H9 (cell line): ENCODE results near the gene CARM1. TPM values are rescaled to one million over a fixed set of nuclear protein-coding genes. Genes with fewer than 3 reads are reported as not detected.

Experiments used
- DNase-seq: peaks from one replicate; pipeline ENCODE4 v3.0.0-alpha.2; 2017
- H2AFZ ChIP-seq: one replicate; pipeline ENCODE4 v1.6.1; 2013; ENCODE audit warnings: mild to moderate bottlenecking, low read length, control low read depth, moderate library complexity
- H2AK5ac ChIP-seq: 2 replicates; pipeline ENCODE4 v1.6.1; 2013; ENCODE audit warnings: low read length, control low read depth, mixed read lengths; ENCODE audit not compliant: insufficient read length
- H2BK120ac ChIP-seq: one replicate; pipeline ENCODE4 v1.6.1; 2013; ENCODE audit warnings: low read depth, mild to moderate bottlenecking, low read length, control low read depth, inconsistent platforms; ENCODE audit not compliant: poor library complexity, severe bottlenecking
- H2BK12ac ChIP-seq: 2 replicates; pipeline ENCODE4 v1.6.1; 2013; ENCODE audit warnings: low read length, control low read depth, mixed read lengths, low read depth; ENCODE audit not compliant: insufficient read length
- H2BK15ac ChIP-seq: 2 replicates; pipeline ENCODE4 v1.6.1; 2013; ENCODE audit warnings: low read depth, low read length, control low read depth
- H2BK20ac ChIP-seq: one replicate; pipeline ENCODE4 v1.6.1; 2013; ENCODE audit warnings: low read depth, mild to moderate bottlenecking, low read length, control low read depth, inconsistent platforms; ENCODE audit not compliant: poor library complexity, severe bottlenecking
- H2BK5ac ChIP-seq: 2 replicates; pipeline ENCODE4 v1.6.1; 2013; ENCODE audit warnings: low read length, control low read depth, mixed read lengths; ENCODE audit not compliant: insufficient read length
- H3K14ac ChIP-seq: 2 replicates; pipeline ENCODE4 v1.6.1; 2013; ENCODE audit warnings: low read length, control low read depth; ENCODE audit not compliant: insufficient read depth
- H3K18ac ChIP-seq: 2 replicates; pipeline ENCODE4 v1.6.1; 2013; ENCODE audit warnings: low read depth, mild to moderate bottlenecking, mixed read lengths, low read length, control low read depth; ENCODE audit not compliant: insufficient read length
- H3K23ac ChIP-seq: 2 replicates; pipeline ENCODE4 v1.6.1; 2013; ENCODE audit warnings: low read length, control low read depth, mixed read lengths, low read depth; ENCODE audit not compliant: insufficient read length
- H3K23me2 ChIP-seq: 2 replicates; pipeline ENCODE4 v1.6.1; 2013; ENCODE audit warnings: low read depth, mild to moderate bottlenecking, mixed read lengths, low read length, control low read depth; ENCODE audit not compliant: insufficient read length, poor library complexity, severe bottlenecking
- H3K27ac ChIP-seq: 2 replicates; pipeline ENCODE4 v1.5.1; 2013; ENCODE audit warnings: low read length, control low read depth, mixed read lengths, low read depth; ENCODE audit not compliant: insufficient read length
- H3K27me3 ChIP-seq: 2 replicates; pipeline ENCODE4 v1.6.1; 2013; ENCODE audit warnings: low read length, control low read depth, inconsistent platforms; ENCODE audit not compliant: insufficient read depth
- H3K4ac ChIP-seq: 2 replicates; pipeline ENCODE4 v1.6.1; 2013; ENCODE audit warnings: low read depth, mild to moderate bottlenecking, control low read depth, inconsistent platforms, low read length, moderate library complexity
- H3K4me1 ChIP-seq: 2 replicates; pipeline ENCODE4 v1.6.1; 2013; ENCODE audit warnings: low read length, control low read depth, inconsistent platforms; ENCODE audit not compliant: insufficient read depth
- H3K4me2 ChIP-seq: 2 replicates; pipeline ENCODE4 v1.6.1; 2013; ENCODE audit warnings: low read length, control low read depth, mixed read lengths; ENCODE audit not compliant: insufficient read length, insufficient read depth
- H3K56ac ChIP-seq: 2 replicates; pipeline ENCODE4 v1.6.1; 2013; ENCODE audit warnings: low read depth, mild to moderate bottlenecking, mixed read lengths, low read length, control low read depth; ENCODE audit not compliant: insufficient read length
- H3K79me1 ChIP-seq: 2 replicates; pipeline ENCODE4 v1.6.1; 2013; ENCODE audit warnings: low read depth, mild to moderate bottlenecking, moderate library complexity, low read length, control low read depth, inconsistent platforms; ENCODE audit not compliant: insufficient read depth, poor library complexity, severe bottlenecking
- H3K79me2 ChIP-seq: 2 replicates; pipeline ENCODE4 v1.6.1; 2013; ENCODE audit warnings: low read length, control low read depth, inconsistent platforms; ENCODE audit not compliant: insufficient read depth
- H3K9ac ChIP-seq: 2 replicates; pipeline ENCODE4 v1.6.1; 2013; ENCODE audit warnings: low read length, control low read depth, mixed read lengths; ENCODE audit not compliant: insufficient read length; ENCODE audit errors: extremely low read depth
- H3K9me3 ChIP-seq: one replicate; pipeline ENCODE4 v1.6.1; 2013; ENCODE audit warnings: low read depth, low read length, inconsistent platforms; ENCODE audit not compliant: control insufficient read depth
- H3T11ph ChIP-seq: one replicate; pipeline ENCODE4 v1.6.1; 2013; ENCODE audit warnings: mild to moderate bottlenecking, low read length, control low read depth, inconsistent platforms
- H4K20me1 ChIP-seq: one replicate; pipeline ENCODE4 v1.6.1; 2013; ENCODE audit not compliant: control insufficient read depth, insufficient read length, insufficient read depth
- H4K5ac ChIP-seq: 2 replicates; pipeline ENCODE4 v1.6.1; 2013; ENCODE audit warnings: low read depth, mild to moderate bottlenecking, mixed read lengths, low read length, control low read depth; ENCODE audit not compliant: insufficient read length
- H4K8ac ChIP-seq: replicated peaks from 2 replicates; pipeline ENCODE4 v1.6.1; 2013; ENCODE audit warnings: low read length, control low read depth, mixed read lengths, low read depth; ENCODE audit not compliant: insufficient read length
- H4K91ac ChIP-seq: 2 replicates; pipeline ENCODE4 v1.6.1; 2013; ENCODE audit warnings: low read depth, mild to moderate bottlenecking, moderate library complexity, mixed read lengths, low read length, control low read depth; ENCODE audit not compliant: insufficient read length
- H3K27ac Mint-ChIP-seq, 3 experiments: 2 replicates in 2 of 3; 3 replicates in 1 of 3; pipeline ENCODE4 v1.8.0; 2020 to 2021; ENCODE audit warnings: mixed read lengths in 3 of 3, mild to moderate bottlenecking in 1 of 3, moderate library complexity in 1 of 3
- H3K27me3 Mint-ChIP-seq: 2 replicates; pipeline ENCODE4 v1.8.0; 2021; ENCODE audit warnings: low read depth, mild to moderate bottlenecking, moderate library complexity, mixed read lengths
- H3K36me3 Mint-ChIP-seq, 3 experiments: 2 replicates in 2 of 3; 3 replicates in 1 of 3; pipeline ENCODE4 v1.8.0; 2020 to 2021; ENCODE audit warnings: low read depth in 3 of 3, mixed read lengths in 3 of 3; ENCODE audit not compliant: insufficient read depth in 1 of 3
- H3K4me1 Mint-ChIP-seq, 2 experiments: 2 replicates each; pipeline ENCODE4 v1.8.0; 2020; ENCODE audit warnings: mixed read lengths in 2 of 2
- H3K4me3 Mint-ChIP-seq, 2 experiments: 2 replicates in 1 of 2; 3 replicates in 1 of 2; pipeline ENCODE4 v1.8.0; 2020 to 2021; ENCODE audit warnings: mild to moderate bottlenecking in 2 of 2, mixed read lengths in 2 of 2, moderate library complexity in 1 of 2
- H3K9me3 Mint-ChIP-seq, 2 experiments: 2 replicates in 1 of 2; 3 replicates in 1 of 2; pipeline ENCODE4 v1.8.0; 2020; ENCODE audit warnings: mild to moderate bottlenecking in 2 of 2, mixed read lengths in 2 of 2, moderate library complexity in 1 of 2
- CTCF ChIP-seq: fragments of 200-600 bp; sonication (generic); conservative IDR thresholded peaks from 3 replicates; pipeline ENCODE4 v1.8.0; 2021; ENCODE audit warnings: antibody characterized with exemption, mild to moderate bottlenecking
- WGBS: extraction: QIAGEN DNeasy Blood & Tissue Kit; methylation state at CpG from one replicate; pipeline ENCODE4 v1.1.7; 2013; ENCODE audit warnings: missing lambda C conversion rate, low lambda C conversion rate, mixed read lengths; ENCODE audit not compliant: insufficient read length; ENCODE audit errors: extremely low coverage; 5-methylcytosine and 5-hydroxymethylcytosine counted together
- total RNA-seq: library from RNA; stranded (reverse); gene quantifications from 2 replicates; pipeline ENCODE4 v1.2.1, GENCODE V29; 2021

The CARM1 gene
- total RNA-seq, 1 experiment from 2014 or later = 111 TPM

- Mint-ChIP-seq H3K27ac (peak overlapping the region in 1 of 3 experiments; percentile 76; a peak in 1 of 7 replicates), H3K4me1 (peaks cover 6 to 8% of the 10 kb centered on the region in 2 experiments), H3K36me3 (peaks cover 13 to 57% (median 53%) of the 10 kb centered on the region in 3 experiments; a peak in 6 of 7 replicates), H3K4me3 (no peak overlapping the region), H3K27me3 (peaks cover 2% of the 10 kb centered on the region; the same call in 1 of the 2 replicates), H3K9me3 (no peaks in the 10 kb centered on the region)
- Histone ChIP-seq H2BK15ac (no peak overlapping the region), H2BK5ac (no peak overlapping the region), H3K27ac (no peak overlapping the region), H3K4me2 (no peak overlapping the region), H3K27me3 (no peaks in the 10 kb centered on the region), H2BK120ac (no peak overlapping the region), H2BK12ac (no peak overlapping the region), H3K79me2 (no peaks in the 10 kb centered on the region; the same call in 1 of the 2 replicates), H3K9ac (no peak overlapping the region), H3K79me1 (no peaks in the 10 kb centered on the region), H3K4me1 (no peaks in the 10 kb centered on the region), H3K14ac (no peak overlapping the region), H3K4ac (no peak overlapping the region), H4K91ac (no peak overlapping the region), H2AFZ (no peak overlapping the region), H3T11ph (no peak overlapping the region), H3K23ac (no peak overlapping the region), H3K56ac (no peak overlapping the region), H4K20me1 (no peaks in the 10 kb centered on the region), H4K5ac (no peak overlapping the region), H4K8ac (no peak overlapping the region), H3K9me3 (no peaks in the 10 kb centered on the region), H2BK20ac (no peak overlapping the region), H3K18ac (no peak overlapping the region), H3K23me2 (peaks cover 5% of the 10 kb centered on the region), H2AK5ac (no peak overlapping the region)
- TF ChIP-seq CTCF = no peak
- no CpG with 5 or more reads among the region's 29 CpGs for WGBS
- DNase-seq = no peak
Observed at GRCh38 chr19:10923260-10924112, 52.1 kb downstream of the CARM1 start.
